SW 1271 (cell line): Measurements from ENCODE around the gene NXPE3.

ENCODE experiments used
- DNase-seq, 2 experiments: peaks; one replicate each; lab custom pipeline; 2025; lab: John Stamatoyannopoulos, UW

The NXPE3 gene

DNA sequence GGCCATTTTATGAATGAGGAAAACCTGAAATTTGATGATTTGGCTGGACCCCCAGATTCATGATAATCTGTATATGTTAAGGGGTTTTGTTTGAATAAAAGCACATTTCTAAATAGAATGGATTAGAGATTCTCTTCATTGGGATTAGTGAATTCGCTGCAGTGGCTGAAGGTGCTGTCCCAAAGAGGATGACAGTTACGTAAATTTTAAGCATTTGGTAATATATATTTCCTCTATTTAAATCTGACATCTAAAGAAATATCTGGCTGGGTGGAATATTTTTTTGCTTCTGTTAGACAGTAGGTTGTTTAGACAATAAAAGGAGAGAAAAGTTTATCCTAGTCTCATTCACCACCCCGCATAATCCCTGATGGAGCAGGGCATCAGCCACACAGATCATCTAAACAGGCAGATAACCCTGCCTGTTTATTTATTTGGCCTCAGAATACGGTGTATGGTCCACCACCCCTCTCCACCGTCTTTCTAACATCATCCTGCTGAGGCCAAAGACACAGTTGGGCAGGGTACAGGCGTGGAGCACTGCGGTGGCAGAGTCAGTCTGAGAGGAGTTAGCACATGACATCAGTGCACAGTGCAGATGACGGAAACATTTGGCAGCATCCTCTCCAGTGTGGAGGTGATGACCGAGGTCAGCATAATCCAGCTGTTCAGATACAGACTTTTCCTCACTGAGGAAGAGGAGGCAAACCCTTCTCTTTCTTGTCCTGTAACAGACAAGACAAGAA is 49.9 kb downstream of the NXPE3 start:
- no peak for DNase-seq

DNA sequence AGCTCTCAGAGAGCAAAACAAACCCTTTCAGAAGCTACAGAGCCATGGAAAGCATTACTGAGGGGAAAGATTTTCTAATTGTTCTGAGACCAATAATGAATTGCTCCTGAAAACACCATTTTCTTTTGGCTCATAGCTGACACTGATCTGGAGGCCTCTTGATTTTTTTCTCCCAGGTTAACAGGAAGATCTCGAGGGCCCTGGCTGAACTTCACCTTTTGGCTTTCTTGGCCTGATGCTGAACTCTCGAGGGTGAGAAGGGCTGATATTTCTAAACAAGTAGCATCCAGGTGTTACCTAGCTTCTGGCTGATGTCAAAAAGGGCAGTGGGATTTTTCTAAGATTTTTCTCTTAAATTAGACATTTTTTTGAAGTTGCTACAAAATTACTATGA is 50.4 kb downstream of the NXPE3 start:
- DNase-seq = no peak

DNA sequence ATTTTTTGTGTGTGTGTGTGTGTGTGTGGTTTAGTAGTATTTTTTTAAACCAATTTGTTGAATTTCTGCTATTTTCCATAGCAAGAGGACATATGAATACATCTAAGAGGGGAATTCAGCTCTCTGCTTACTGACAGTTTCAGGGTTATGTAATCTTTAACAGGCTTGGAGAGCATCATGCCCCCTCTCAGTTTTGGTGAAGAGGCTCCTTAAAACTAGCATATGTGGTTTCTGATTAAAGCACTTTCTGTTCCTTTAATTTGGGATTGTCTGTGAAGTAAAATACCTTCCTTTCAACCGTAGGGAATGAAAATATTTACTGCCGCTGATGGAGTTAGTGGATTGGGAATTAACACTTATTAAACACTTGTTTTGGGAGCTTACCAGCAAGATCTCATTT is 50.9 kb downstream of the NXPE3 start:
- no peak for DNase-seq

DNA sequence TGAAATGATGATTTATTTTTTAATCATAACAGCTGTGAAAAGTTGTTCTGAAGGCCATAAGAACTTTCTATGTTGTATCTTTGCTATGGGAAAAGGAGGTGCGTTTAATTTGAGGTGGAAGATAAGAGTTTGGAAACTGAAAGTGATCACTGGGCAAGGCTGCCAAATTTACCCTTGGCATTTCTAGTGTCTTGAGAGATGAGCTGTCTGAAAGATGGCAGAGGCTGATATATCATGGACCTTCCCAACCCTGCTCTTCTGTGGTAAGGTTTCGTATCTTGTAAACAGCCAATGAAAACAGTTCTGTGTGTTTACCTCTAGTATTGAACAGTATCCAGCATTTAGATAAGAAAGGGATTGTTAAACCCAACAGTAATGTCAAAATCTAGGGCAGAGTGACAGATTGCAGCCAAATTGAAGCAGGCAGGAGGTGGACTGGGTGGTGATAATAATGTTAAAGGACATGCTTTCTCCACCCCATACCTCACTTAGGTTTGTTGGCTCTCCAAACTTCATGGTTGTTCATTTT is 54.5 kb downstream of the NXPE3 start:
- no peak for DNase-seq

DNA sequence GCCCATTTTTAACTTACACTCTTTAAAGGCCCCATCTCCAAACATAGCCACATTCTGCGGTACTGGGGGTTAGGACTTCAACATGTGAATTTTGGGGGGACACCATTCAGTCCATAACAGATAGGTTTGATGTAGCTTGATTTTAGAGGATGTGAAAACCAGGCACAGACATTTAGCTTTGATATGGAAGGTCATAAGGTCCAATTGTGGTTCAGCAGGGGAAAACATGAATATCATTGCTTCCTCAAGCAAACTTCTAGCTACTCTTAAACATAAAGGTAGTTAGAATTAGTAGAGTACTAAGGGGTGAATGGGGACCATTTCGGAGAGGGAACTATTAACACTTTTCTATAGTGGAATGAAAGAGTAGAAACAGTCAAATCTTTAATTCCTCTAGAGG is 56.7 kb downstream of the NXPE3 start:
- no peak for DNase-seq

DNA sequence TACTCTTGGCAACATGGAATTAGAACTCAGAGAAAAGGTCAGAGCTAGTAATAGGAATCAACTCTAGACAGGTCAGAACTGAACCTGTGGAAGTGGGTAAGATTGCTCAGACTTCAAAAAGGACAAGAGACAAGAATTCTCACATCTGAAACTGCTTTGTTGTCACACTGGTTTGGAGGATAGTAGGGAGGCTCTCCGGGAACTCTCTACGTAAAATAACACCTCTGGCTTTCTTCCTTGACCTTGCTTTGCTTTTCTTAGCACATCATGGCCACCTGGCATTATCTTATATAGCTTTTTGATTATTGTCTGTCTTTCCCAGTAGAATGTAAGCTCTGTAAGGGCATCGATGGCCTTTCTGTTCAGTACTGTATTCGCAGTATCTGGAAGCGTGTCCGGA is 57.1 kb downstream of the NXPE3 start:
- DNase-seq = no peak

DNA sequence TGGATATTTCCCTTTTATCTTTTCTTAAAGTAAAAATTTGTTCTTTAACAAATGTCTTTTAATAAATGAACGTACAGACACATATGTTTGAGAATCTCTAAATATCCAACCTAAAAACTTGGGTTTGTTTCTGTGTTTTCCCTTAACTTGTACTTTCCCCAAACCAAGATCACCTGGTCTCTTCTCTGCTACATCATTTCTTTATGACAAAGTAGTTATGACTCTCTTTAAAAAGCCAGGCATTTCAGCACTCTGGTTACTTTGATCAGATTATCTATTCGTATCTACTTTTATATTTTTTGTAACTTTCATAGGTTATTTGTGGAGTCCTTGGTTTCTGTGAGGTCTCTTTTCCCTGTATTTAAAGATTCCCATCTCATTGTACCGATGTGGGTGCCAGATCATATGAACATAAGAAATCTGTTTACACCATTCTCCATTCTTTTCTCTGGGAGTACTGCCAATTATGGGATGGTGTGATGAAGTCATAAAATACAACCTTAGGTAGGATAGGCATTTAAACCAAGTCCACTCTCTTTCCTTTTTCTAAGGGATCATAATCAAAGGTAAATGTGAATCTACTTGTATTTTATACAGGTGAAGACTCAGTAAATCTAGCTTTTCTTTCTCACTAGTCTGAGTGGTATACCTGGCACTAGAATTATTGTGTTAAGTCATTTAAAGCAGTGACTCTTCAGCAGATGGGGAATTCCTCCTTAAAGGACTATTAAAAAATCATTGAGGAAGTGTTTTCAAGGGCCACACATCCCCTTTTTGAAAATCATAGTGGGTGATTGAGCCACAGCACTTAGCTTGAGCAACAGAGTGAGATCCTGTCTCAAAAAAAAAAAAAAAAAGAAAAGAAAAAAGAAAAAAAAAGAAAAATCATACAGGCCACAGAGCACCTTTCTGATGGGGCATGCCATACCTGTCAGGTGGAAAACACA is 57.9 kb downstream of the NXPE3 start:
- no peak for DNase-seq

DNA sequence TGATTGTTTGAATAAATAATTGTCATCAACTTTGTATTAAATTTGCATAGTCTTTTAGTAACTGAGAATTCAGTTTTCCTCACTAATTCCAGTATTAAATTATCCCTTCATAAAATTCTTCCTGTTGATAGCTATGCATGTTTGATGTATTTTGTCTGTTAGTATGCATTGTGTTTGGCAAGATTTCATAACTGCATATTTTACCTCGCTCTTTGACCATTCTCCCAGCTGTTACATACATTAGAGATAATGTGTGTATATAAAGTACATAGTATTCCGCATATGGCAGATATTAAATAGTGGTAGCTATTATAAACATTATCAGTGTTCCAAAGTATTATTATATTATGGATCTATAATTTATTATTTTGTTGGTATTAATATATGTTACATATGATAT is 59.7 kb downstream of the NXPE3 start:
- DNase-seq = no peak

DNA sequence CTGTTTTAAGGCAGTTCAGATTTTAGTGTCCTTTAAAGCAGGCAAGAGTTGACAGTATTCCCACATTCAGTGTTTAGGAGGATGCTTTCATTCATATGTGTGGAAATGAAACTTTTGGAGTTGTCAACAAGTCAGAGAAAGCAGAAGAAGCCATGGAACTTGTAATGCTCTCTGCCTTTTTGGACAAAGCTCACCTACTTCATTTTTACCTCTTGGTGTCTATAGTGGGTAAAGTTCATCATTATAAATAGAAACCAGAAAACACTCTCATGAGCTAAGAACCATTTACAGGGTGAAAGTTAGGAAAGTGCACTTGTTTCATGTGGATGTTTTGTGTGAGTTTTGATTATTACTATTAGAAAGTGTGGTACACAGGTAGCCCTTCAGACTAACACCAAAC is 61.1 kb downstream of the NXPE3 start:
- no peak for DNase-seq

DNA sequence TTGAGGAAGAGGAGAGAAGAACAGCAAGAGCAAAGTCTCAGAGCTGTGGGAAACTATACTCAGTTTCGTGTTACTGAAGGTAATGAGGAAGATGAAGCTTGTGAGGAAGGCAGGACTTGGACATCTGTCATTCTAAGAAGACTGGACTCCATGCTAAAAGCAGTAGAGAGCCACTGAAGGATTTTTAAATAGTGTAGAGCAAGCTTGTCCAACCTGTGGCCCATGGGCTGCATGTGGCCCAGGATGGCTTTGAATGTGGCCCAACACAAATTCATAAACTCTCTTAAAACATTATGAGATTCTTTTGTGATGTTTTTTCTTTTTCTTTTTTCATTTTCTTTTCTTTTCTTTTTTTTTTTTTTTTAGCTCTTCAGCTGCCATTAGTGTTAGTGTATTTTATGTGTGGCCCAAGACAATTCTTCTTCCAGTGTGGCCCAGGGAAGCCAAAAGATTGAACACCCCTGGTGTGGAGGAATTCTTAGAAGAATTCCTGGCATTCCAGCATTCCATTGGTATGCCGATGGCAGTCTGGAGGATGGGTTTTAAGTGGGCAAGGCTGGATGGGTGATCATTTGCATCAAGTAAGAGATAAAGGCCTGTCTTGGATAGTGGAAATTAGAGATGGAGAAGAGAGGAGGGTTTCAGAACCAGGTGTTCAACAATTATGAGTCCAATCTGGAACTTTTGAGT is 63.4 kb downstream of the NXPE3 start:
- DNase-seq = peak; percentile 17 to 37

DNA sequence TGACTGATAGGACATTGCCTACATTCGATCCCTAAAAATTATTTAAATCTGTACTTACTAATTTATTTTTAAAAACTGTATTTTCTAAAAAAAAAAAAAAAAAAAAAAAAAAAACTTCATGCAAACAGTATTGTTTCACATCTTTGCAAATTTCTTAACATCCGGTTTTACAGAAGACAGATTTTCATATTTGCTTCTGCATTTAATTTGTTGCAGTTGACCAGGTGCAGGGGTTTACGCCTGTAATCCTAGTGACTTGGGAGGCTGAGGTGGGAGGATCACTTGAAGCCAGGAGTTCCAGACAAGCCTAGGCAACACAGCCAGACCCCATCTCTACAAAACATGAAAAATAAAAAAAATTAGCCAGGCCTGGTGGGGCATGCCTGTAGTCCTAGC is 63.9 kb downstream of the NXPE3 start:
- DNase-seq = no peak

DNA sequence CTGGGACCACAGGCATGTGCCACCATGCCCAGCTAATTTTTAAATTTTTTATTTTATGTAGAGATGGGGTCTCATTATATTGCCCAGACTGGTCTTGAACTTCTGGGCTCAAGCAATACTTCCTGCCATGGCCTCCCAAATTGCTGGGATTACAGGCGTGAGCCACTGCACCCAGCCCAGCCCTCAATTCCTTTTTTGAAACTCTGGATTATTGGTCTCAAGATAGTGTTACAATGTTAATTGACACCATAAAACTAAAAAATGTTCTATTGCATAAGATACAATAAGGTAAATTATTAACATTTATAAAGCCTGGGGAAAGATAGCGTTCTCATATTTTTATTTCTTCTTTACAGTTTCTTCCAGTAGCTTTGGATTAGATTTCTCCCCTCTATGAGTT is 66.4 kb downstream of the NXPE3 start:
- DNase-seq = no peak

DNA sequence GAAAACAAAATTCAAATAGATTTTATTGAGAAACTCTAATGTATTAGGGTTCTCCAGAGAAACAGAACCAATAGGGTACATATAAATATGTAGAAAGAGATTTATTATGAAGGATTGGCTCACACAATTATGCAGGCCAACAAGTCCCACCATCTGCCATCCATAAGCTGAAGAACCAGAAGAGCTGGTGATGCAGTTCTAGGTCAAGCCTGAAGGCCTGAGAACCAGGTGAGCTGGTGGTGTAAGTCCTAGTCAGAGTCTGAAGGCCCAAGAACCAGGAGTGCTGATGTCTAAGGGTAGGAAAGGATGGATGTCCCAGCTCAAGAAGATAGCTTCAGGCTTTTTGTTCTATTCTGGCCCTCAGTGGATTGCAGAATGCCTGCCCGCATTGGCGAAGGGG is 67.7 kb downstream of the NXPE3 start:
- no peak for DNase-seq

DNA sequence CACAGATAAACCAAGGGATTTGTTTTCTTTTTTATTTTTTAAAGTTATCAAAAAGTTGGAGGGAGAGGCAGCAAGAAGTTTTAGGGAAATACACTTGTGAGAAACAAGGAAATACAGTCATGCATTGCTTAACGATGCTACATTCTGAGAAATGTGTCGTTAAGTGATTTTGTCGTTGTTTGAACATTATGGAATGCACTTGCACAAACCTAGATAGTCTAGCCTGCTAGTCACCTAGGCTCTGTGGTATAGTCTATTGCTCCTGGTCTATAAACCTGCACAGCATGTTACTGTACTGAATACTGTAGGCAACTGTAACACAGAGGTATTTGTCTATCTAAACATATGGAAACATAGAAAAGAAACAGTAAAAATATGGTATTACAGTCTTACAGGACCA is 68.3 kb downstream of the NXPE3 start:
- no peak for DNase-seq

DNA sequence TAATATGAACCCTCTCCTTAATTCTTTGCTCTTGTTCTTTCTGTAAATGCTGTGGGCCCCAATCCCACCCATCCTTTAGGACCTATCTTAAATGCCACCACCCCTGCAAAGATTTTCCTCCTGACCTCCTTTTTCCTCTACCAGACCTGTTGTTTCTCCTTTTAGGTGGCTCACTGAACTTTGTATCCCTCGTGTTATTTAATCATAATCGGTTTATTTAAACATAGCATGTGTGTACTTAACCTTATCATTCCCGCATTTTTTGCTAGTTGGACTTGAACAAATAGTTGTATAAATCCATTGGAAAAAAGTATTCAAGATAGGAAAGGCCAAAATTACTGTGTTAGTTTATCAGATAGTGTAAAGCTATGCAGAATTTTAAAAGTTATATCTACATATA is 69.3 kb downstream of the NXPE3 start:
- DNase-seq = no peak

DNA sequence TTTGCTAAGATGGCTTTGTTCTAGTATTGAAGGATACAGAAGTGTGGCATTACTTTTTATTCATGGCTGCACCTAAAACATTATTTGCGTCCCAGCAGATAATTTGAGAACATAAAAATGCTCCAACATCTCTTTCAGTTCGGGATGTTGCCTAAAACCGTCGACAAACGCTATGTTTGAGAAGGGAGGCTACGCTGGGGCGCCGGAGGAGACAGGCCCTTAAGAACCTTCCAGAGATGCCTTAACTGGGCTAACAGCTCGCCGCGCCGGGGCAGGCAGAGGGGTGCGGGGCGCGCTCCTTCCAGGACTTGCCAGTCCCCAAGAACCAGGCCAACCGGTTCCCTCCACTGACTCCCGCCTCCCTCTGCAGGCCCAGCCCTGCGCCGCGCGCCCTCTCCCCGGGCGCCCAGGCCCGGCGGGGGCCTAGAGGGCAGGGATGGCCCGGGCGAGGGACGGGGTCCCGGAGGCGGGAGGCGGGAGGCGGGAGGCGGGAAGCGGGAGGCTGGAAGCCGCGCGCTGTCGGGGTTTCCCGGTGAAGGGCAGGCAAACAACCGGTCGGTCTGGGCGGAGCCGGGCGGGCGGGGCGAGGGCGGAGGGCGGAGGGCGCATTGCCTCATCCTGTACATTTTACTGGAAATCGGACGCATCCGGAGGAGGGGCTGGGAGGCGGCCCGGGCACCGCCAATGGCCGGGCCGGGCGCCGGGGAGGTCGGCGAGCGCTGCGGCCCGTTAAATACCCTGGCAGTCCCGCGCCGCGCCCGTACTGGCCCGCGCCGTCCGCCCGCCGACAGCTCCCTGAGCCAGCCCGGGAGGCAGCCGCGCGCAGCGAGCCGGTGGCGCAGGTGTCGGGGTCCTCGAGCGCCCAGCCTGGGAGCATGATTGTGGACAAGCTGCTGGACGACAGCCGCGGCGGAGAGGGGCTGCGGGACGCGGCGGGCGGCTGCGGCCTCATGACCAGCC is 70.0 kb downstream of the NXPE3 start, which contains the start of gene NFKBIZ:
Gene NFKBIZ (plus strand): TSS at position 761 of the 960 bp plus-strand sequence. CDS start 115 bp downstream, at position 876.
- peak; percentile 40 to 89 for DNase-seq

DNA sequence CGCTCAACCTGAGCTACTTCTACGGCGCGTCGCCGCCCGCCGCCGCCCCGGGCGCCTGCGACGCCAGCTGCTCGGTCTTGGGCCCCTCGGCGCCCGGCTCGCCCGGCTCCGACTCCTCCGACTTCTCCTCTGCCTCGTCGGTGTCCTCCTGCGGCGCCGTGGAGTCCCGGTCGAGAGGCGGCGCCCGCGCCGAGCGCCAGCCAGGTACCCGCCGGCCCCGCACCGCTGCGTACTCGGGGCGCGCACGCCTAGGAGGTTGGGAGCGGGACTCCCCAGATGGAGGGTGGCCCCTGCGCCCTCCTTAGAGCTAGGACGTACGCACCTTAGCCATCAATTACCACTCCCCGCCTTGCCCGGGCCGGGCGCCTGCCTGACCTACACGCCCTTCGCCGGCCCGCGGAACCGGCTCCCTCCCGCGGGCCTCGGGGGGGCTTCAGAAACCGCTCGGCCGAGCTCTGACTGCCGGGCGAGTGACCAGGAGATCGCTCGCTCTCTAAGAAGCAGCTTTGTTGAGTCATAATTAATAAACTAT is 70.8 kb downstream of the NXPE3 start:
- DNase-seq = peak in 1 of 2 experiments; percentile 24

DNA sequence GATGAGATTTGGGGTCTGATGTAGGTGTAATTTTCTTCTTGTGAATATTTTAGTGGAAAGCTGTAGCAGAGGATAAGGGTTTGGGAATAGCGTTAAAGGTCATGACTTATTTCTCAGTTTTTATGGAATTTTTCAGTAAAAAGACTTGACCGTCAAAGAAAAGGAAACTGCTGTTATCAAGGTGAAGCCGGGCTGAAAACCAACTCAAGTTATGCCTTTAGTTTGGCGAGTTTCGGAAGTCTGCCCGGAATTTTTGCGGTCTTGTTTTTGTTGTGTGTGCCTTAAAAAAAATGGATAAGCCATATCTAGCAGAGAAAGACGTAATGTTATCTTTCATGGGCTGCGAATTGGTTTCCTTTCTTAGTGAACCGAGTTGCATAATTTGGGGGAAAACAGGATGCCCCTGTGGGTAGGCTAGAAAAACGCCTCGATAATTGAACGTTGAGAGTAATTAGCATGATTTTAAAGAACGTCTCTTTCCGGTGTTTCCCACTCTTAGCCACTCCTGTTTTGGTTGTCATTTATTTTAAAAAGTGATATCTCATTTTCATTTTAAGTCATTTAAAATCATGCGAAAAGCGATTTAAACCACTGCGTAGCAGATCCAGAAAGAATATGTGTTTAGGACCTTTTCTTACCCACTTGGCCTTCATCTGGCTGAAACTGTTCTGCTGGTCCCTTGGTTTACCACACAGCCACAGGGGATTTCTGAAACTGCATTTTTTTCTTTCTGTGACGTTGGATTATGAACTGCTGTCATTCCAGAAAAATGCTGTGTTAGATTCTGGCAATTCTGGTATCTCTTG is 71.4 kb downstream of the NXPE3 start:
- DNase-seq = peak in 1 of 2 experiments; percentile 34

DNA sequence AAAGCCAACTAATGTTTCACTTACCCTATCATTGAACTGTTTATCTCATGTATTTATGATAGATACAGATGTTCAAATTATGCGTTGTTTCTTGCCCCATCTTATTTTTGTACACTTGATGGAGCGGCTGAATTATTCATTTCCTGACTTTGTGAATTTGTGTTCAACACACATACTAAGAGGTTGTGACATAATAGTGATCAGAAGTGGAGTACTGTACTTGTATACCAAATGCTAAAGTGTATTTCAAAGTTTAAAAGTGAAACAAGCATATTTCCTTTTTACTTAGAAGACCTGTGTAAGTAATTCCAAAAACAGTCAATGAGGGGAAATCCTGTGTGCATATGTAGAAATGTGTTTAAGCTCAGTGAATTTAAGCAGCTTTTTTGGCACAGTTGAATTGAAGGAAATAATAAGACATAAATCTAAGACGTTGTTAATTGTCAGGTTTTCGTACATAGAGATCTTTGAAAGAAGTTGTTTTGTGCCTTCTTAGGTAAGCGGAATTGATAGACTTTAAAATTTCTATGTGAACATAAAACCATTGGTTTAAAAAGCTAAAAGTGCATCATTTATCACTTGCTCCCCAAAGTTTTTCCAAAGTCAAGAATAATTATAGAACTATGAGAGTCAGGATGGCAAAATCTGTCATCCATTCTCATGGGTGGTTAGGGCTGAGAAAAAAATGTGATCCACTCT is 72.2 kb downstream of the NXPE3 start:
- DNase-seq = no peak
